G401 (cell line): ENCODE measurements around the gene PARP8. TPM values are rescaled to one million over a fixed set of nuclear protein-coding genes. Genes with fewer than 3 reads are reported as not detected.
"Not testable (repeated sequence)": the region's sequence is repeated elsewhere in the genome, so short reads cannot be mapped to it uniquely, and the experiment has no call there.

Experiments used
- DNase-seq: peaks from one replicate; pipeline ENCODE4 v3.0.0-alpha.2; 2015; ENCODE audit warnings: low spot score
- in situ Hi-C: cut with HindIII; loops from 2 replicates; pipeline ENCODE4 v1.10.0; 2016; ENCODE audit warnings: low sequenced_read_pairs, mixed read lengths
- total RNA-seq: library from RNA; depleted of rRNA; stranded (reverse); fragments of >200 nt; shearing (Covaris generic); gene quantifications from 2 replicates; pipeline ENCODE4 v1.2.3, GENCODE V29; 2014; rRNA removed

The PARP8 gene
- not detected in 2 replicates for total RNA-seq

DNA sequence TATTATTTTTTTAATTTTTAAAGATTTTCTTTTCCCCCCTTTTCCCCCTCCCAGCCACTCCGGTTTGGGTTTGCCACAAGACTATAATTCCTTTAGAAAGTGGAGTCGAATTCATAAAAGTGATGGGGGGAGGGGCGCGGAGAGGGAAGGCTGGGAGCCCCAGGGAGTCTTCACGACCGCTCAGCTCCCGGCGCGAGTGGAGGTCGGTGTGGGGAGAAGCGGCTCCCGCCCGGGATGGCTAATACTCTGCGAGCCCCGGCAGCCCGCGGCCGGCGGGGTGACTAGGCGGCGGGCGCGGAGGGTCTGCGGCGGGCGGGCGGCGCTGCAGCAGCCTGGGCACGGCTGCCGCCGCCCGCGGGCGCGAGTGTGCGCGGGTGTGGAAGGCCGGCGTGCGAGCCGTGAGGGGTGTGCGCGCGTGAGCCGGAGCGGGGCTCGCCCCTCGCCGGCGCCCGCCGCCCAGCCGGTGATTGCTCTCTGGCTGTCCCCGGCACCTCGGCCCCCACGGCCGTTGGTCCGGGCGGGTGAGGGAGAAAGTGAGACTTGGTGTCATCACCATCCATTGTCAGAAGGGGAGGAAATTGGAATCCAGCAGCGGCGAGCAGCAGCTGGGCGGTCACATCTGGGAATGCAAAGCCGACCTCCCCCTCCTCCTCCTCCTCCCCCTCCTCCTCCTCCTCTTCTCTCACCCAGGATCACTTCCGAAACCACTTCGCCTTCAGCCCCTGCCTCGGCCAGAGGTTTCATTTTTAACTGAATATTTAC is at the start of gene PARP8:
PARP8 (plus strand) TSS at position 377 of the 762 bp plus-strand sequence. CDS start 459 bp downstream, outside the sequence.
- no peak for DNase-seq
- in situ Hi-C loops: no loop called here

- in situ Hi-C loops: no loop called here
- no peak for DNase-seq
These were observed 42.8 kb upstream of the PARP8 start for GRCh38 chr5:50623666-50624065.

- in situ Hi-C loops, DNase-seq: not testable (repeated sequence)
These were observed 31.6 kb upstream of the PARP8 start for GRCh38 chr5:50634866-50635265.

DNA sequence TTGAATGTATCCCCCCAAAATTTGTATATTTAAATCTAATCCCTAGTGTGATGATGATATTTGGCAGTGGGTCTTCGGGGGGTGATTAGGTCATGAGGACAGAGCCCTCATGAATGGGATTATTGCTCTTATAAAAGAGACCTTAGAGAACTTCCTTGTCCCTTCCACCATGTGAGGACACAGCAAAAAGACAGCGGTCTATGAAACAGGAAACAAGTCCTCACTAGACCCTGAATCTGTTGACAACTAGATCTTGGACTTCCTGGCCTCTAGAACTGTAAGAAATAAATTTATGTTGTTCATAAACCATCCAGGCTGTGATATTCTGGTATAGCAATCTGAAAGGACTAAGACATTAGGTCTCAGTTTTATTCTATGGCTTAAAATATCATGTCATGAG is 28.9 kb upstream of the PARP8 start:
- DNase-seq: not testable (repeated sequence)

GRCh38 chr5:50646591-50646990 is 19.8 kb upstream of the PARP8 start:
- no peak for DNase-seq
- in situ Hi-C loops: no loop called here

More for the DNA sequence above, 28.9 kb upstream of the PARP8 start:
- in situ Hi-C loops: not testable (repeated sequence)

GRCh38 chr5:50647726-50648125 is 18.7 kb upstream of the PARP8 start:
- DNase-seq: no peak
- in situ Hi-C loops: no loop called here

GRCh38 chr5:50653946-50654345 is 12.5 kb upstream of the PARP8 start:
- in situ Hi-C loops: no loop called here
- no peak for DNase-seq

- in situ Hi-C loops: no loop called here
- no peak for DNase-seq
These were observed 11.2 kb upstream of the PARP8 start for GRCh38 chr5:50655067-50655809.

DNA sequence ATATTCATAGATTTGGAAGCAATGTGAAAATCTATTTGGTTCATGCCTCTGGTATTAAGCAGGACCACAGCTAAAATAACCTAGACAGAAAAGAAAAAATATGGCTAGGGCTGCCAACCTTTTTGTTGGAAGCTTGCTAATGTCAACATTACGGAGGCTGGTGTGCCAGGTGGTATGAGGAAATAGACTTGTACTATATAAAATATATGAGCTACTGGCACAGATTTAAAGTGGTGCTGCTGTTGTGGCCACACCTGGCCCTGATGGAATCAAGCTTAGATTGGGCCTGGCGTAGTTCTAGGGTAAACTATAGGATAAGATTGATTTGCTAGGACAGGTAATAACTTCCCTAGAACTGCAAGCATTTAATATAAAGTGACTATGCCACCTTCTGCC is 10.6 kb upstream of the PARP8 start:
- in situ Hi-C loops: no loop called here
- DNase-seq: no peak

DNA sequence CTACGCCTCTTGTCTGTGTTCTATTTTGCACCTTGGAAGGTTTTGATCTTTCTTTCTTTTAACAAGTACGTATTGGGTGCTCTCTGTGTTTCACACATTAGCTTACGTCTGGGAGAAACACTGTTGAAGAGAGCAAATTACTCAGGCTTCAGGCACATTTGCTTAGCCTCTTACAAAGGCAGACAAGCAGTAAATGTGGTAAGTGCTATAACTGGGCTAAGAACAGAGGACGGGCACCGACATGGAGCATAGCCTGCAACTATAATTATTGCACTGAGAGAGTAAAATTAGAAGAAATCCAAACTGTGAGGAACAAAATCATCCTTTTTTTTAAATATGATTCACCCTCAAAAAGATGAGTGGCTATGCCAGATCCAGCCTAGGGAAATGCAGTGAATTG is 9.4 kb upstream of the PARP8 start:
- no peak for DNase-seq
- in situ Hi-C loops: no loop called here

- DNase-seq: no peak
- in situ Hi-C loops: no loop called here
These were observed 8.2 kb upstream of the PARP8 start for GRCh38 chr5:50658246-50658645.

DNA sequence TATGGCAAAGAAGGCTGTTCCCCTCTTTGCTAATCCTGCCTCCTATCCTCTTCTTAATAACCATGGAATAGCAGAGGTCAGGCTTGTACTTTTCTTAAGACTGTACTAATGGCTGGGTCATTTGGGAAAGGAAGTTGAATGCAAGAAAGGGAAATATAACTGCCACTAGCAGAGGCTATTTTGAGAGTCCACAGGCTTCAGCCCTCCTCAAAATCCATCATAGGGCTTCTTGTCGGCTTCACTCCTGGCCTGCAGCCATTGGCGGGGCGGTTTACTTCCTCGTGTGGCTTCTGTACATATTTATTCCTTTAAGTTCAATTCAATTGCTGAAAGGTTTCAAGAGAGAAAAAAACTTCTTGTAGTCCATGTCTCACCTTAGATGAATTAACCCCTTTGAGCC is 2.8 kb upstream of the PARP8 start:
- DNase-seq: no peak
- in situ Hi-C loops: no loop called here

- DNase-seq: no peak
- in situ Hi-C loops: no loop called here
These were observed 1.3 kb upstream of the PARP8 start for GRCh38 chr5:50665091-50665490.

- in situ Hi-C loops, DNase-seq: not testable (repeated sequence)
These were observed 655 bp upstream of the PARP8 start for GRCh38 chr5:50665761-50666202.

DNA sequence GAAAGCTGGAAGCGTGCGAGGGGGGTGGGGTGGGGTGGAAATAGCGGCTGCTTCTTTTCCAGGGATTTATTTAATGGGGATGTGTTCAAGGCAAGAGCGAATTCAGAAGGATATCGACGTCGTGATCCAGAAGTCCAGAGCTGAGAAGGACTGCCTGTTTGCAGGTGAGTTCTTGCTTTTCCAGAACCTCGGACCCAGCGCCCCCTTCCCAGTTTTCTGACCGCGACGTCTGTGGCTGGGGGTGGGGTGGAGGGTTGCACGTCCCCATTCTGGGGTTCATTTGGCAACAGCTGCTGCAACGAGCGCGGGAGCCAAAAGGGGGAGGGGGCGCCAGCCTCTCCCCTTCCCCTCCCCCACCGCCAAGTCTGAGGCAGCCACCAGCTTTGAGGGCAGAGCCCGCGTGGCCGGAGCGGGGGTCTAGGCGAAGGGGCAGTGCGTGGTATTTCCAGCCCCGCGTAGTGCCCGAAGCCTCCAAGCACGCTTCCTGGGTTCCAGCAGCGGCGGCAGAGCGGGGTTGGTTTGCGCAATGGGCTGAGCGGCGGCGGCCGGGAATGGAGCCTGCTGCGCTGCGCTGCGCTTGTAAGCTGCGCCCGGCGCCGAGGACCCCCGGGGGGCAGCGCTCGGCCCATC is 701 bp downstream of the PARP8 start:
- in situ Hi-C loops: no loop called here
- DNase-seq: no peak

DNA sequence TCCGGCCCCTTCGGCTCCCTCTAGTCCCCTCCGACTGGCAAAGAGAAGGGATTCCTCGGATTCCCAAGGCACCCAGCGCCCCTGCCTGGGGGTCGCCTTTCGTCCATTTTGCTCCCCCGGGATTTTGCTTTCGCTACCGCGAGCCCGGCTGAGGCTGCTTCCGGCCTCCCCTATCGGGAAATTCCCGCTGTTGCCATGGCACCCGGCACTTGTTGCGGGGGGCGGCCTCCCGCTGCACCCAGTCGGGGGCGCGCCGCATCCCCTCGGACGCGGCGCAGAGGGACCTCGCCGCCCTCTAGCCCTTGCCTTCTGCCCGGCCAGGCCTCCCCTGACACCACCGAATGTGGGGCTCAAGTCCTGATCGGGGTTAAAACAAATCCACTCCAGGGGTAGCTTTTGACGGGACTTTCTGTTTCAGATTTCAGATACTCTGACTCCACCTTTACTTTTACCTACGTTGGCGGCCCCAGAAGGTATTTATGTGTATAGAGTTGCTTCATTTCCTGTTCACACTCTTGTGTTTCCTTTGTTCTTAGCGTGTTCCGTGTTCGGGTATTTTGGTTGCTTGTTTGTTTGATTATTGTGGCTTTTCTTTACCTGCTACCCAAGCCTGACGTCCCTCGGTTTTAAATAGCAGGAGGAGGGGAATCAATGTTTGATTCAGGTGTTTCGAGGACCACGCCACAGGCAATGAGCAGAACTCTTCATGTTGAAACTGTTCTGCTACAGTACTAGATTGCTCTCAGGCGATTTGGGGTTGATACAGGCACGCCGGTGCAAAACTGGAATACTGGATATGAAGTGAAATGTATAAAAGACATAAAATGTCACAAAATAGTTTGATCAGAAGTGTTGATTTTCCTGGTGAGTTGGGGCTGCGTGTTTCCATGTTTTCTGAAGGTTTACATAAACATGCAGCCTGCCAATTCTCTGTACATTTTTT is 1.5 kb downstream of the PARP8 start:
- no peak for DNase-seq
- in situ Hi-C loops: no loop called here

GRCh38 chr5:50668636-50669035 is 2.2 kb downstream of the PARP8 start:
- in situ Hi-C loops, DNase-seq: not testable (repeated sequence)

GRCh38 chr5:50672663-50673062 is 6.2 kb downstream of the PARP8 start:
- in situ Hi-C loops: no loop called here
- DNase-seq: no peak

- DNase-seq, in situ Hi-C loops: not testable (repeated sequence)
These were observed 7.0 kb downstream of the PARP8 start for GRCh38 chr5:50673444-50673843.
